Body of pancreas (tissue), 4 donors: Measurements from ENCODE around the gene DAB1.

ENCODE experiments used
- CTCF ChIP-seq, 7 experiments: fragments of 450-650 bp in 4 of 7; fragments of 200-600 bp in 3 of 7; sonication (generic) in 3 of 7; IDR thresholded peaks; one replicate each; pipeline ENCODE4 v1.5.1; 2016 to 2019; ENCODE audit warnings: antibody characterized with exemption in 7 of 7
- POLR2A ChIP-seq, 3 donors: fragments of 450-650 bp; IDR thresholded peaks; one replicate each; pipeline ENCODE4 v1.6.1; 2016; ENCODE audit warnings: antibody characterized with exemption in 3 of 3, mild to moderate bottlenecking in 2 of 3

- TF ChIP-seq POLR2A (IDR thresholded peaks at IDR 0.05): no peak
- TF ChIP-seq CTCF (IDR thresholded peaks at IDR 0.05): no peak
These were observed 104.7 kb downstream of the DAB1 start for GRCh38 chr1:57319165-57319564.
